GM19239 (cell line): ENCODE measurements around the gene STAT6.
"Not testable (repeated sequence)": the region's sequence is repeated elsewhere in the genome, so short reads cannot be mapped to it uniquely, and the experiment has no call there.

Experiments used
- DNase-seq: peaks from one replicate; pipeline ENCODE4 v3.0.0; 2011; ENCODE audit warnings: low spot score; ENCODE audit not compliant: insufficient read length
- FAIRE-seq: peaks from 2 replicates; lab custom pipeline; 2011; peaks lifted over from hg19 to GRCh38; lab: Jason Lieb, UNC

The STAT6 gene

DNA sequence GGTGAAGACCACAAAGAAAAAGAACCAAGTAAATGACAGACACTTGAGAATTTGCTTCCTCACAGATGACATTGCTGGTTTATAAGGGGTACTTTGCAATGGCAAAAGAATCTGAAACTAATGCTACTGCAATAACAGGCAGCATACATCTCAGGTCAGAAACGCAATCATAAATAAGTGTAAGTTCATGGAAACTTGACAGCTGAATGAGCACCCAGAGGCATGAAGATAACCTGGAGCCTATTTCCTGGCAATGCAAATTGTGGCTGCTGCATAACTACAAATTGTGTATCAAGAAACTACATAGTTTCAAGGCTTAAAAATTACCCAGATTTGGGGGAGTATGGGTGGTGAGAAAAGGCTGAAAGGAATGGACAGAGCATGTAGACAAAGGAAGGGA, 52.7 kb downstream of the STAT6 start:
- FAIRE-seq (peak; percentile 98), DNase-seq (no peak)

- FAIRE-seq (no peak), DNase-seq (no peak)
Observed at GRCh38 chr12:57057067-57057751, 54.0 kb downstream of the STAT6 start.

GRCh38 chr12:57055824-57056223, 55.3 kb downstream of the STAT6 start:
- DNase-seq (no peak), FAIRE-seq (no peak)

DNA sequence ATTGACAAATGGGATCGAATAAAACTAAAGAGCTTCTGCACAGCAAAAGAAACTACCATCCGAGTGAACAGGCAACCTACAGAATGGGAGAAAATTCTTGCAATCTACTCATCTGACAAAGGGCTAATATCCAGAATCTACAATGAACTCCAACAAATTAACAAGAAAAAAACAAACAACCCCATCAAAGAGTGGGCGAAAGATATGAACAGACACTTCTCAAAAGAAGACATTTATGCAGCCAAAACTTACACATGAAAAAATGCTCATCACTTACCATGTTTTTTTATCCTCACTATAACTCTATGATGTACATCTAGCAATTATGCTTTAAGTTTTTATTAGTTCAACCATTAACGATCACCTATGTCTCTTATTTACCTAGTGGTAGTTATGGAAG, 57.3 kb downstream of the STAT6 start:
- not testable (repeated sequence) for DNase-seq, FAIRE-seq

- FAIRE-seq = not testable (repeated sequence)
Observed at GRCh38 chr12:57053146-57053545, 58.0 kb downstream of the STAT6 start.

DNA sequence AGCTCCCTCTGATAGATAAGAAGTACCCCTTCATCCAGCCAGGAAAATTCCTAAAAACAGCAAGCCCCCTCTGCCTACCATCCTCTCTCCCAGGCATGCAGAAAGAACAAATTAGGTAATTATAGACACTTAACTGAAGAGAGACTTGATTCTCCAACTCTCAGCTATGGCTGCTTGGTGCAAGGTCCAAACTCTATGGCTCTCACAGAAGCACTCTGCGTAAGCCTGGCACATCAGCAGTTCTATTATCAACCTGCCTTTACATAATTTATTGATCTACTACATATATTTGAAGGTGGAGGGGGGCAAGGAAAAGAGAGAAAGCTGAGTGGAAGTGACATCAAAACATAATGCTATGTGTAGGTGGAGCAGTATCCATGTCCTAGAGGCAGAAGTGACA, 60.2 kb downstream of the STAT6 start:
- no peak for DNase-seq
- FAIRE-seq = no peak

More at GRCh38 chr12:57053146-57053545, 58.0 kb downstream of the STAT6 start:
- DNase-seq = not testable (repeated sequence)

DNA sequence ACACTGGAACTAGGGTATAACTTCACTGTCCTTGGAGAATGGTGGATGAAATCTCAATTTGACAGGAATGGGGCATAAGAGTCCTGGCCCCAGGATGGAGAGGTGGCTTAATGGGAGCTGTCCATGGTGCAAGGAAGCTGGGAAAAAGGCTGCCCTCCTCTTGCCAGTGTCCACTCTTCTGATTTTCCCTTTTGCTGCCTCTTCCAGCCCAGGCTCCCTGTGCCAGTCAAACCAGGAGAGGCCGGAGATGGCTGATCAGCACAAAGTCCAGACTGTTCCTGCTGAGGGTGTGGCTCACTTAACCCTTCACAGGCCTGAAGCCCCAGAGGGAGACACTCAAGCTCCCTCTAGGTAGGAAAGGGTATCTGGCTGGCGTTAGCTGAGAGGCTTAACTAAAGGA, 61.3 kb downstream of the STAT6 start, which contains the start of gene MYO1A:
MYO1A (minus strand) TSS at position 240 of the 400 bp plus-strand sequence. CDS start 1,806 bp downstream, outside the sequence.
- DNase-seq (no peak), FAIRE-seq (no peak)

- DNase-seq (no peak), FAIRE-seq (no peak)
Observed at GRCh38 chr12:57049119-57049446, 62.1 kb downstream of the STAT6 start.

- FAIRE-seq (no peak), DNase-seq (no peak)
Observed at GRCh38 chr12:57048423-57049118, 62.6 kb downstream of the STAT6 start.

- DNase-seq = no peak
- FAIRE-seq = no peak
Observed at GRCh38 chr12:57047981-57048380, 63.2 kb downstream of the STAT6 start.

- FAIRE-seq (peak; percentile 58), DNase-seq (no peak)
Observed at GRCh38 chr12:57046947-57047890, 63.9 kb downstream of the STAT6 start.

- no peak for FAIRE-seq
- DNase-seq = no peak
Observed at GRCh38 chr12:57046086-57046791, 64.9 kb downstream of the STAT6 start.
